Duodenal mucosa (tissue), 2 donors: Measurements from ENCODE around the gene HDHD5.

Source experiments
- H3K27ac ChIP-seq: one replicate; pipeline ENCODE4 v1.7.0; 2013; ENCODE audit warnings: low read depth, low read length
- H3K27me3 ChIP-seq, 2 donors: one replicate each; pipeline ENCODE4 v1.7.0; 2013; ENCODE audit warnings: low read length in 2 of 2, control low read depth in 1 of 2; ENCODE audit not compliant: insufficient read depth in 2 of 2, control insufficient read depth in 1 of 2
- H3K36me3 ChIP-seq, 2 donors: one replicate each; pipeline ENCODE4 v1.7.0; 2013; ENCODE audit warnings: low read length in 2 of 2, control low read depth in 1 of 2; ENCODE audit not compliant: insufficient read depth in 2 of 2, control insufficient read depth in 1 of 2
- H3K4me1 ChIP-seq, 2 donors: one replicate each; pipeline ENCODE4 v1.7.0; 2013; ENCODE audit warnings: low read length in 2 of 2, control low read depth in 1 of 2; ENCODE audit not compliant: insufficient read depth in 2 of 2, control insufficient read depth in 1 of 2
- H3K4me3 ChIP-seq, 2 donors: one replicate each; pipeline ENCODE4 v1.7.0; 2013; ENCODE audit warnings: low read length in 2 of 2, low read depth in 1 of 2
- H3K9ac ChIP-seq, 2 donors: one replicate each; pipeline ENCODE4 v1.7.0; 2013; ENCODE audit warnings: low read length in 2 of 2, low read depth in 1 of 2
- H3K9me3 ChIP-seq, 2 donors: one replicate each; pipeline ENCODE4 v1.7.0; 2013; ENCODE audit warnings: low read length in 2 of 2, control low read depth in 1 of 2; ENCODE audit not compliant: control insufficient read depth in 1 of 2

The HDHD5 gene

GRCh38 chr22:17176715-17177114 is 17.6 kb upstream of the HDHD5 start:
- Histone ChIP-seq H3K4me3 (no peak overlapping the region), H3K27me3 (no peaks in the 10 kb centered on the region), H3K9ac (no peak overlapping the region), H3K27ac (no peak overlapping the region), H3K36me3 (peaks cover 0 to 4% of the 10 kb centered on the region in 2 donors), H3K4me1 (peaks cover 4 to 5% of the 10 kb centered on the region in 2 donors), H3K9me3 (no peaks in the 10 kb centered on the region)

GRCh38 chr22:17172029-17172833 is 13.2 kb upstream of the HDHD5 start:
- Histone ChIP-seq H3K4me3 (peak overlapping the region; percentile 67 to 83), H3K4me1 (peaks cover 4 to 5% of the 10 kb centered on the region in 2 donors), H3K36me3 (no peaks in the 10 kb centered on the region), H3K27me3 (no peaks in the 10 kb centered on the region), H3K9ac (peak overlapping the region; percentile 25 to 76), H3K9me3 (no peaks in the 10 kb centered on the region), H3K27ac (peak overlapping the region; percentile 81)

GRCh38 chr22:17171153-17172028 is 12.3 kb upstream of the HDHD5 start:
- Histone ChIP-seq H3K4me1 (peaks cover 4 to 5% of the 10 kb centered on the region in 2 donors), H3K27me3 (no peaks in the 10 kb centered on the region), H3K9me3 (no peaks in the 10 kb centered on the region), H3K27ac (peak overlapping the region; percentile 86), H3K4me3 (peak overlapping the region; percentile 67 to 83), H3K36me3 (no peaks in the 10 kb centered on the region), H3K9ac (peak overlapping the region; percentile 62 to 87)

GRCh38 chr22:17167486-17167885 is 8.4 kb upstream of the HDHD5 start:
- no peak overlapping the region for H3K27ac ChIP-seq
- no peak overlapping the region for H3K4me3 ChIP-seq
- H3K4me1 ChIP-seq = peaks cover 4 to 5% of the 10 kb centered on the region in 2 donors
- no peaks in the 10 kb centered on the region for H3K9me3 ChIP-seq
- H3K27me3 ChIP-seq = no peaks in the 10 kb centered on the region
- no peaks in the 10 kb centered on the region for H3K36me3 ChIP-seq
- H3K9ac ChIP-seq = no peak overlapping the region

GRCh38 chr22:17164392-17165024 is 5.4 kb upstream of the HDHD5 start:
- Histone ChIP-seq H3K36me3 (no peaks in the 10 kb centered on the region), H3K4me1 (peaks cover 5 to 6% of the 10 kb centered on the region in 2 donors), H3K9me3 (no peaks in the 10 kb centered on the region), H3K4me3 (no peak overlapping the region), H3K27ac (no peak overlapping the region), H3K27me3 (no peaks in the 10 kb centered on the region), H3K9ac (no peak overlapping the region)

GRCh38 chr22:17162731-17163130 is 3.7 kb upstream of the HDHD5 start:
- Histone ChIP-seq H3K27me3 (no peaks in the 10 kb centered on the region), H3K9ac (no peak overlapping the region)

GRCh38 chr22:17161991-17162390 is 2.9 kb upstream of the HDHD5 start:
- Histone ChIP-seq H3K9me3 (no peaks in the 10 kb centered on the region), H3K4me3 (no peak overlapping the region), H3K9ac (no peak overlapping the region), H3K27me3 (no peaks in the 10 kb centered on the region), H3K27ac (no peak overlapping the region), H3K4me1 (peaks cover 12 to 16% of the 10 kb centered on the region in 2 donors), H3K36me3 (no peaks in the 10 kb centered on the region)

More at GRCh38 chr22:17162731-17163130, 3.7 kb upstream of the HDHD5 start:
- Histone ChIP-seq H3K36me3 (no peaks in the 10 kb centered on the region), H3K4me3 (no peak overlapping the region), H3K9me3 (no peaks in the 10 kb centered on the region), H3K4me1 (peaks cover 6 to 13% of the 10 kb centered on the region in 2 donors), H3K27ac (no peak overlapping the region)

- Histone ChIP-seq H3K36me3 (no peaks in the 10 kb centered on the region), H3K27me3 (no peaks in the 10 kb centered on the region), H3K9ac (peak overlapping the region; percentile 71 to 78), H3K4me1 (peaks cover 16 to 17% of the 10 kb centered on the region in 2 donors), H3K9me3 (no peaks in the 10 kb centered on the region), H3K4me3 (peak overlapping the region; percentile 73 to 75), H3K27ac (peak overlapping the region; percentile 90)
Measured at GRCh38 chr22:17159504-17159951, 451 bp upstream of the HDHD5 start.

- H3K4me1 ChIP-seq = peaks cover 17 to 23% of the 10 kb centered on the region in 2 donors
- peak overlapping the region; percentile 75 to 82 for H3K4me3 ChIP-seq
- H3K27me3 ChIP-seq = no peaks in the 10 kb centered on the region
- no peaks in the 10 kb centered on the region for H3K36me3 ChIP-seq
- H3K9me3 ChIP-seq = no peaks in the 10 kb centered on the region
- H3K9ac ChIP-seq = peak overlapping the region; percentile 65 to 89
- peak overlapping the region; percentile 90 for H3K27ac ChIP-seq
Measured at GRCh38 chr22:17158176-17158567, 905 bp downstream of the HDHD5 start.
